DMS114 treated with DMSO at 0.1 percent for 48 hours (cell line): ENCODE results near the gene RASL11B.

Experiments used
- DNase-seq: peaks from one replicate; lab custom pipeline; 2025; ENCODE audit not compliant: unreplicated experiment; lab: John Stamatoyannopoulos, UW

The RASL11B gene

DNA sequence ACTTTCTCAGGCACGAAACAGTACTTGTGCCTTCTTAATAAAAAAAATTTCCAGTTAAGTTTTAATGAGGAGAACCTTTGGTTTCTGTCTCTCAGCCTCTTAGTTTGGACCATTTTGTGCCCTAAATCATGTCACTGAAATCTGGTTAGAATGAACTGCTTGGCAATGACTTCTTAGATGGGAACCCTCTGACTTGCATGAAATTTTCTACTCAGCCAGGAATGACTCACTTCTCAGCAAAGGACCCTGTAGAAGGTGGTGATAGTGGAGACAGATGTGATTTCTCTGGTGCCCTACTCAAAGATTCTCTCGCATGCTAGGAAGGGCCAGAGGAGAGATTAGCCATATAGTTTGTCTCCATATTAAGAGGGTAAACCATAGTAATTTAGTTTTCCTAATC is 50.5 kb downstream of the RASL11B start:
- no peak for DNase-seq

DNA sequence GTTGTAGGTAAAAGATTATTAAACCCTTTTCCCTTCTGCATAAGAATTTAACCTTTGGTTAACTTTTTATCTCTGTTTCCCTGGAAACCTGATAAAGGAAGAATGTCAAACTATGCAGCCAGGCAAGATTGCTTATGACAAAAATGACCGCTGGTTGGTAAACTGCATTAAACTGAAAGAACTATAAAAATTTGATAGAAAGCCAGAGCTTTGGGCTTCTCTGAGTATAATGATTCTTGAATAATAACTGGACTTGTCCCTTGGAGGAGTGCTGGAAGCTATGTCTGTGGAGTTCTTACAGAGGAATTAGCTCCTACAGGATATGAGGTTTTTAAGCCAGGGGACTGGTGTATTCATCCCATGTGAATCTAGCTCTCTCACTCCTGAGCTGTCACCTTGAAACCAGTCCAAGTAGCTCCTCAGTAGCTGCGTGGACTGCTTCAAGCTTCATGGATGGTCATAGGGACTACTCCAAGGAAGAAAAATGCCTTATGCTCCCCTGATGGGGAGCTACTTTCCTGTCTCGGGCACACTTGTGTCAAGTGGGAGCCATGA is 52.0 kb downstream of the RASL11B start:
- no peak for DNase-seq

DNA sequence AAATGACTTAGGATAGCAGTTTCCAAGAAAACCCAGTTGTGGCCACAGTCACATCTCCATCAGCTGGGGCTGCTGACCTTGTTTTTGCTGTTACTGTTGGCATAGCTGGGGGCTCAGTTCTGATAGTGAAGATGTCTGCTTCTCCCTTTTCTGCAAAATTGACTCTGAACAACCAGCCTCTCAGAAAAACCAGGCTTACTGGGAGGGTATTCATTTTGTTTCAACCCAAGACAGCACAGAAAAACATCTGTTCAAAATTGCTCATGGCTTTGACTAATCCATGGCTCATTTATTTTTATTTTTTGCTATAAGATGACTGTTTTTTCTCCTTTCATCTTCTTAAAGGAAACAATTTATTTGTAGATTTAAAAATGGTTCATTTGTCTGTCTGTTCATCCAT is 53.1 kb downstream of the RASL11B start:
- DNase-seq, result no peak

DNA sequence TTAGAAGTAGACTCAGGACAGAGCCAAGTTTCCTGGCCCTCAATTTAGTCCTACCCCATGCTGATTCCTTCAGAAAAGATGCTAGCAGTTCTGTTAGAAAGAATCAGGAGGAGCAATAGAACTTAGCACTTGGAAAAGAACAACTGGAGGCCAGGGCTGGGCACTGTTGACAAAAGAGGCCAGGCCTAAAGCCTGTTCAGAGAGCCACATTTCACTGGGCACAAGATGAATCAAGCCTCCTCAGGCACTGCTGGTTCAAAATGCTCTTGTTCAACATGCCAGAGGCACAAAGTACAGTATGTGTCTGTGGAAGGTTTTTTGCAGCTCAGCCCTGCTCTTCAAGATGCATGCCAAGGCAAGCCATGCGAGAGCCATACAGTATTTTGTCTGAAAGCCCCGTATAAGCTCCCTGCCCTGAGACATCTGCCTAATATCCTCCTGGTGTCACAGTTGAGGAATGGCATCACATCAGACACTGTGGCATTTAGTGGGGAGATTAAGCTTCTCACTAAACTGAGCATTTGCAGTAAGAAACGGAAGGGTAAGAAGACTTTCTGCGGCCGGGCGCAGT is 53.7 kb downstream of the RASL11B start:
- DNase-seq, result no peak
